Panc1 (cell line): Measurements from ENCODE around the gene DDB1.

Source experiments
- CTCF ChIP-seq: fragments of 450-650 bp; IDR thresholded peaks from 2 replicates; pipeline ENCODE4 v1.5.1; 2017; ENCODE audit warnings: mild to moderate bottlenecking
- POLR2AphosphoS5 ChIP-seq: IDR thresholded peaks from 2 replicates; pipeline ENCODE4 v1.6.1; 2012; ENCODE audit warnings: mild to moderate bottlenecking, low read depth, low read length, moderate library complexity
- SIN3A ChIP-seq: IDR thresholded peaks from 2 replicates; pipeline ENCODE4 v1.6.1; 2012; ENCODE audit warnings: low read depth, mild to moderate bottlenecking, low read length, moderate library complexity, borderline replicate concordance; ENCODE audit not compliant: insufficient read depth
- TCF7L2 ChIP-seq: IDR thresholded peaks from 2 replicates; pipeline ENCODE4 v1.6.1; 2011; ENCODE audit warnings: mild to moderate bottlenecking, low read depth, low read length, inconsistent platforms
- TF ChIP-seq, protein P1 (sequence below), 2 experiments: IDR thresholded peaks; 2 replicates each; pipeline ENCODE4 v1.6.1; 2011 to 2012; ENCODE audit warnings: low read depth in 2 of 2, control low read depth in 1 of 2, low read length in 1 of 2, mild to moderate bottlenecking in 1 of 2, moderate library complexity in 1 of 2; ENCODE audit not compliant: insufficient read depth in 1 of 2

- no peak for TF ChIP-seq CTCF
- TF ChIP-seq, protein P1, sequence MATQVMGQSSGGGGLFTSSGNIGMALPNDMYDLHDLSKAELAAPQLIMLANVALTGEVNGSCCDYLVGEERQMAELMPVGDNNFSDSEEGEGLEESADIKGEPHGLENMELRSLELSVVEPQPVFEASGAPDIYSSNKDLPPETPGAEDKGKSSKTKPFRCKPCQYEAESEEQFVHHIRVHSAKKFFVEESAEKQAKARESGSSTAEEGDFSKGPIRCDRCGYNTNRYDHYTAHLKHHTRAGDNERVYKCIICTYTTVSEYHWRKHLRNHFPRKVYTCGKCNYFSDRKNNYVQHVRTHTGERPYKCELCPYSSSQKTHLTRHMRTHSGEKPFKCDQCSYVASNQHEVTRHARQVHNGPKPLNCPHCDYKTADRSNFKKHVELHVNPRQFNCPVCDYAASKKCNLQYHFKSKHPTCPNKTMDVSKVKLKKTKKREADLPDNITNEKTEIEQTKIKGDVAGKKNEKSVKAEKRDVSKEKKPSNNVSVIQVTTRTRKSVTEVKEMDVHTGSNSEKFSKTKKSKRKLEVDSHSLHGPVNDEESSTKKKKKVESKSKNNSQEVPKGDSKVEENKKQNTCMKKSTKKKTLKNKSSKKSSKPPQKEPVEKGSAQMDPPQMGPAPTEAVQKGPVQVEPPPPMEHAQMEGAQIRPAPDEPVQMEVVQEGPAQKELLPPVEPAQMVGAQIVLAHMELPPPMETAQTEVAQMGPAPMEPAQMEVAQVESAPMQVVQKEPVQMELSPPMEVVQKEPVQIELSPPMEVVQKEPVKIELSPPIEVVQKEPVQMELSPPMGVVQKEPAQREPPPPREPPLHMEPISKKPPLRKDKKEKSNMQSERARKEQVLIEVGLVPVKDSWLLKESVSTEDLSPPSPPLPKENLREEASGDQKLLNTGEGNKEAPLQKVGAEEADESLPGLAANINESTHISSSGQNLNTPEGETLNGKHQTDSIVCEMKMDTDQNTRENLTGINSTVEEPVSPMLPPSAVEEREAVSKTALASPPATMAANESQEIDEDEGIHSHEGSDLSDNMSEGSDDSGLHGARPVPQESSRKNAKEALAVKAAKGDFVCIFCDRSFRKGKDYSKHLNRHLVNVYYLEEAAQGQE (IDR thresholded peaks at IDR 0.05; ENCODE audit: insufficient read depth in 1 of 2, low read depth in 2 of 2, low read length in 1 of 2), result no peak
- TF ChIP-seq POLR2AphosphoS5, result no peak
- TF ChIP-seq TCF7L2, result no peak
- no peak for TF ChIP-seq SIN3A
These were observed 8.8 kb upstream of the DDB1 start for GRCh38 chr11:61341706-61342105.
